Measurements from ENCODE around the gene IER5. TPM values are rescaled to one million over a fixed set of nuclear protein-coding genes. Genes with fewer than 3 reads are reported as not detected.

The IER5 gene
- total RNA-seq, 4 donors from 2014 or later, result 21.6 to 40.6 (median 26.5) TPM

GRCh38 chr1:181097242-181097641 is 8.7 kb downstream of the IER5 start:
- H3K27ac ChIP-seq, result peak overlapping the region in 2 of 4 donors; percentile 52 to 73
- 80 to 83% methylated on average over 2 to 6 of the region's 7 CpGs for WGBS, 2 donors
- DNase-seq, result no peak

DNA sequence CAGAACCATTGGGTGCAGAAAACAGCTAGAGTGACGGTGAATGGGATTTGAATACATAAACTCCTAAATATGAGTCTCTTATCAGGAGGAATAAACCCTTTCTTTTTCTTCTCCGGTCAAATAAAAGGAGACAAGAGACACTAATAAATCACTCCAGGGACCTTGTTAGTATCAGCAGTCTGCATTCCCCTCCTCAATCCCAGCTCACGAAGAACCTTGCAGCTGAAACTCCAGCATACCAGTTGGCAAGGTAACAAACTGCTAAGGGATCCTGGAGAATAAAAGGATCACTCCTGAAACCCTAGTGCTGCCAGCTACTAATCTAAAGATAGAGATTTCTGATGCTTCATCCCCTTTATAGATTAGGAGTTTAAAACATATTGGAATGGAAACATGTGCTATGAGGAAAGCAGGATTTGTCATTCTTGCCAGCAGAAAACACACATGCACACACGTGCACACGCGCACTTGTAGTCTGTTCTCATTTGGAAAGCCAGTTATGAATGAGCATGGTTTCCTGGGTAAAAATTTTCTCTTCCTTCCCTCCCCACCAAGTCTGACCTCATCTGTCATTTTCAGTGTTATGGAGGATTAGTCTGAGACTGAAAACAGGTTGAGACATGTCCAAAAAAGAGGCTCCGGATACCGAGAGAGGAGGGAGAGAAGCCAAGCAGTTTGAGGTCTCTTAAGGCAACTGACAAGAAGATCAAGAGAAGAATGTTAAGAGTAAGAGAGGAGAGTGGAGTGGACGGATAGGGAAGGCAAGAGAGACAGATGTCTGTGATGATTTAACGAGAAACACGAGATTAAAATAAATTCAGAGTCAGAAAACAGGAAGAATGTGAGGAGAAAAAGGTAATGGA is 10.9 kb downstream of the IER5 start:
- WGBS, 2 donors, result 11 to 13% methylated on average over 11 of the region's 11 CpGs
- Histone ChIP-seq H3K4me1 (peaks cover 26 to 99% (median 45%) of the 10 kb centered on the region in 3 donors), H3K27ac (peak overlapping the region in 3 of 4 donors; percentile 17 to 41 (median 37)), H3K27me3 (no peaks in the 10 kb centered on the region), H3K4me3 (no peak overlapping the region), H3K36me3 (peaks cover 0 to 6% (median 0%) of the 10 kb centered on the region in 3 donors), H3K9me3 (no peaks in the 10 kb centered on the region)
- intact Hi-C loops (cut with DNase I), result no loop called here
- DNase-seq, result no peak
- TF ChIP-seq CTCF (IDR thresholded peaks at IDR 0.05) (no peak), POLR2A (IDR thresholded peaks at IDR 0.05) (no peak)

More at GRCh38 chr1:181097242-181097641, 8.7 kb downstream of the IER5 start:
- no peak overlapping the region for H3K4me3 ChIP-seq
- TF ChIP-seq CTCF (IDR thresholded peaks at IDR 0.05) (no peak), POLR2A (IDR thresholded peaks at IDR 0.05) (no peak)
- intact Hi-C loops (cut with DNase I), result no loop called here
- H3K9me3 ChIP-seq, result no peaks in the 10 kb centered on the region
- H3K27me3 ChIP-seq, result no peaks in the 10 kb centered on the region
- peaks cover 0 to 18% (median 0%) of the 10 kb centered on the region in 3 donors for H3K36me3 ChIP-seq
- H3K4me1 ChIP-seq, result peaks cover 24 to 98% (median 44%) of the 10 kb centered on the region in 3 donors

GRCh38 chr1:181100015-181100905 is 11.8 kb downstream of the IER5 start:
- H3K4me3 ChIP-seq, result no peak overlapping the region
- intact Hi-C loops (cut with DNase I), result no loop called here
- H3K4me1 ChIP-seq, result peaks cover 30 to 96% (median 44%) of the 10 kb centered on the region in 3 donors
- DNase-seq, result no peak
- H3K27me3 ChIP-seq, result no peaks in the 10 kb centered on the region
- no peaks in the 10 kb centered on the region for H3K36me3 ChIP-seq
- TF ChIP-seq POLR2A (IDR thresholded peaks at IDR 0.05) (no peak), CTCF (IDR thresholded peaks at IDR 0.05) (no peak)
- H3K27ac ChIP-seq, result peak overlapping the region in 2 of 4 donors; percentile 17 to 37
- 47 to 48% methylated on average over 10 of the region's 10 CpGs for WGBS, 2 donors
- no peaks in the 10 kb centered on the region for H3K9me3 ChIP-seq

DNA sequence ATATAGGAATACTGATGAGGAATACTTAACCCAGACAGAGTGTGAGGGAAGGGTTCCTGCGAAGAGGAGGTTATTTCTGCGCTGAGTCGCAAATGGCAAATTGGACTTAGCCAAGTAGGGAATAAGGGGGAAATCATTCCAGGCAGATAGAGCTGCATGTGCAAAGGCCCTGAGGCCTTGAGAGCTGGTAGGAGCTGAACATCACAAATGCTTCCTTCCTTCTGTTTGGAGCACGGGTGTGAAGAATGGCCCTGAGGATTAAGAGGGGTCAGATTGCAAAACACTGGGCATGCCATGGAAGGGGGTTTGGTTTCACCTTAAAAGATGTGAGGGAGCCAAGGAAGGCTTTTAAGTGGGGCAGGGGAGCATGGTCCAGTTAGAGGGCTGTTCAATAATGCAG is 12.4 kb downstream of the IER5 start:
- TF ChIP-seq POLR2A (IDR thresholded peaks at IDR 0.05) (no peak), CTCF (IDR thresholded peaks at IDR 0.05) (no peak)
- H3K36me3 ChIP-seq, result no peaks in the 10 kb centered on the region
- intact Hi-C loops (cut with DNase I), result no loop called here

More for the DNA sequence above, 12.4 kb downstream of the IER5 start:
- DNase-seq, result no peak
- Histone ChIP-seq H3K4me1 (peaks cover 34 to 95% (median 42%) of the 10 kb centered on the region in 3 donors), H3K27ac (no peak overlapping the region), H3K4me3 (no peak overlapping the region), H3K27me3 (no peaks in the 10 kb centered on the region), H3K9me3 (no peaks in the 10 kb centered on the region)
- WGBS, 2 donors, result 90 to 92% methylated on average over 4 of the region's 4 CpGs
